ENCODE results near the gene PRR35.

The PRR35 gene

GRCh38 chr16:540645-541340 lies 19.4 kb upstream of the PRR35 start:
- H3K27me3 ChIP-seq (ENCODE audit: control insufficient read depth, insufficient read depth, low read length): no peaks in the 10 kb centered on the region
- H3K4me3 ChIP-seq (ENCODE audit: low read length): no peak overlapping the region
- no peaks in the 10 kb centered on the region for H3K36me3 ChIP-seq (ENCODE audit: control insufficient read depth, low read depth, low read length)
- H3K4me1 ChIP-seq (ENCODE audit: control insufficient read depth, low read depth, low read length): no peaks in the 10 kb centered on the region
- H3K9ac ChIP-seq (ENCODE audit: low read length): no peak overlapping the region
- H3K9me3 ChIP-seq (ENCODE audit: control insufficient read depth, low read depth, low read length): no peaks in the 10 kb centered on the region
- no peak overlapping the region for H3K27ac ChIP-seq (ENCODE audit: low read length)

- Histone ChIP-seq H3K9ac (ENCODE audit: low read length) (no peak overlapping the region), H3K36me3 (ENCODE audit: control insufficient read depth, low read depth, low read length) (no peaks in the 10 kb centered on the region), H3K27ac (ENCODE audit: low read length) (no peak overlapping the region)
Measured at GRCh38 chr16:543301-544164, 16.7 kb upstream of the PRR35 start.

GRCh38 chr16:544517-544916 lies 15.7 kb upstream of the PRR35 start:
- Histone ChIP-seq H3K9me3 (ENCODE audit: control insufficient read depth, low read depth, low read length) (no peaks in the 10 kb centered on the region), H3K27ac (ENCODE audit: low read length) (no peak overlapping the region), H3K27me3 (ENCODE audit: control insufficient read depth, insufficient read depth, low read length) (no peaks in the 10 kb centered on the region), H3K9ac (ENCODE audit: low read length) (no peak overlapping the region), H3K4me3 (ENCODE audit: low read length) (no peak overlapping the region), H3K36me3 (ENCODE audit: control insufficient read depth, low read depth, low read length) (no peaks in the 10 kb centered on the region), H3K4me1 (ENCODE audit: control insufficient read depth, low read depth, low read length) (no peaks in the 10 kb centered on the region)

More at GRCh38 chr16:543301-544164, 16.7 kb upstream of the PRR35 start:
- Histone ChIP-seq H3K27me3 (ENCODE audit: control insufficient read depth, insufficient read depth, low read length) (no peaks in the 10 kb centered on the region), H3K4me1 (ENCODE audit: control insufficient read depth, low read depth, low read length) (no peaks in the 10 kb centered on the region), H3K4me3 (ENCODE audit: low read length) (no peak overlapping the region), H3K9me3 (ENCODE audit: control insufficient read depth, low read depth, low read length) (no peaks in the 10 kb centered on the region)

GRCh38 chr16:546909-547770 lies 13.1 kb upstream of the PRR35 start:
- Histone ChIP-seq H3K4me1 (ENCODE audit: control insufficient read depth, low read depth, low read length) (no peaks in the 10 kb centered on the region), H3K36me3 (ENCODE audit: control insufficient read depth, low read depth, low read length) (no peaks in the 10 kb centered on the region), H3K4me3 (ENCODE audit: low read length) (no peak overlapping the region), H3K27ac (ENCODE audit: low read length) (no peak overlapping the region), H3K9ac (ENCODE audit: low read length) (no peak overlapping the region), H3K27me3 (ENCODE audit: control insufficient read depth, insufficient read depth, low read length) (no peaks in the 10 kb centered on the region), H3K9me3 (ENCODE audit: control insufficient read depth, low read depth, low read length) (no peaks in the 10 kb centered on the region)

DNA sequence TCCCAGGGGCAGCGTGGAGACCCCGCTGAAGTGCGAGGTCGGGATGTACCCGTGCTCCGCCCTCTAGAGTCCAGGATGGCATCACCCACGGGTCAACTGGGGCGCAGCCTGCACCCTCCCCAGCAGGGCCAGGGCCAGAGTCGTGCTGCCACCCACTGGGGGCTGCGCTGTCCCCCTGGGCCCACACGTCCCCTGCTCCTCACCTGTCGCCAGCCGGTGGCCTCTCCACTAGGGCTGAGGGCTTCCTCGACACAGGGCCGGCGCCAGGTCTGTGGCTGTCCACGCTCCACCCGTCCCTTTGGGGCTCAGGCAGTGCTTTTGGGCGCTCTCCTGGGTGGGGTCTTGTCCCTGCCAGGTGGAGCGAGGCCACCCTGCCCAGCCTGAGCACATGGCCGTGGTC lies 11.6 kb upstream of the PRR35 start:
- no peak overlapping the region for H3K4me3 ChIP-seq (ENCODE audit: low read length)
- H3K27ac ChIP-seq (ENCODE audit: low read length): no peak overlapping the region
- no peaks in the 10 kb centered on the region for H3K27me3 ChIP-seq (ENCODE audit: control insufficient read depth, insufficient read depth, low read length)
- no peak overlapping the region for H3K9ac ChIP-seq (ENCODE audit: low read length)
- no peaks in the 10 kb centered on the region for H3K9me3 ChIP-seq (ENCODE audit: control insufficient read depth, low read depth, low read length)
- no peaks in the 10 kb centered on the region for H3K4me1 ChIP-seq (ENCODE audit: control insufficient read depth, low read depth, low read length)
- H3K36me3 ChIP-seq (ENCODE audit: control insufficient read depth, low read depth, low read length): no peaks in the 10 kb centered on the region

DNA sequence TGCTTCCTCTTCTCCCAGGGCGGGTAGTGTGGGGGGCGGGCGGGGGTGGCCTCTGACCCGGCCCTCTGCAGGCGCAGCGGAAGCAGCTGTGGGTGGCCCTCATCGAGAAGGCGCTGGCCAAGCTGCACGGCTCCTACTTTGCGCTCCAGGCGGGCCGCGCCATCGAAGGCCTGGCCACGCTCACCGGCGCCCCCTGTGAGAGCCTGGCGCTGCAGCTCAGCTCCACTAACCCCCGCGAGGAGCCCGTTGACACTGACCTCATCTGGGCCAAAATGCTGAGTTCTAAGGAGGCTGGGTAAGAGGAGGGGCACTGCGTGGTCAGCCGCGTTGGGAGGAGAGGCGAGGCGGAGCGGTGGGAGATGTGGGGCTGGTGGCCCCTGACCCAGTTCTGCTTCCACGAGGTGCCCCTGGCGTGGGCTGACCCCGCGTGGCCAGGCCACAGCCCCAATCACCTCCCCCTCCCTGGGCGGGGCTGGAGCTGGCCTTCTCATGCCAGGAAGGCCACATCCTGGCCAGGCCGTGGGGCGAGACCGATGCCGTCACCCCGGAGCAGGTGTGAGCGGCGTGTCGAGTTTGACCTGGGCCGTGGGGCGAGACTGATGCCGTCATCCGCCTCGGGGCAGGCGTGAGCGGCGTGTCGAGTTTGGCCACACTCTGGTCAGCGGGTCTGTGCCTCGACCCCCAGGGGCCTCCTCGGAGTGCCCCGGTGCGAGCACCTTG lies 10.5 kb upstream of the PRR35 start:
- no peaks in the 10 kb centered on the region for H3K9me3 ChIP-seq (ENCODE audit: control insufficient read depth, low read depth, low read length)
- no peak overlapping the region for H3K27ac ChIP-seq (ENCODE audit: low read length)
- H3K4me3 ChIP-seq (ENCODE audit: low read length): no peak overlapping the region
- H3K4me1 ChIP-seq (ENCODE audit: control insufficient read depth, low read depth, low read length): no peaks in the 10 kb centered on the region
- no peaks in the 10 kb centered on the region for H3K36me3 ChIP-seq (ENCODE audit: control insufficient read depth, low read depth, low read length)
- H3K27me3 ChIP-seq (ENCODE audit: control insufficient read depth, insufficient read depth, low read length): no peaks in the 10 kb centered on the region
- no peak overlapping the region for H3K9ac ChIP-seq (ENCODE audit: low read length)

- Histone ChIP-seq H3K9ac (ENCODE audit: low read length) (no peak overlapping the region), H3K4me3 (ENCODE audit: low read length) (no peak overlapping the region), H3K27me3 (ENCODE audit: control insufficient read depth, insufficient read depth, low read length) (no peaks in the 10 kb centered on the region), H3K9me3 (ENCODE audit: control insufficient read depth, low read depth, low read length) (no peaks in the 10 kb centered on the region), H3K36me3 (ENCODE audit: control insufficient read depth, low read depth, low read length) (no peaks in the 10 kb centered on the region), H3K27ac (ENCODE audit: low read length) (no peak overlapping the region), H3K4me1 (ENCODE audit: control insufficient read depth, low read depth, low read length) (no peaks in the 10 kb centered on the region)
Measured at GRCh38 chr16:551210-551609, 9.0 kb upstream of the PRR35 start.

DNA sequence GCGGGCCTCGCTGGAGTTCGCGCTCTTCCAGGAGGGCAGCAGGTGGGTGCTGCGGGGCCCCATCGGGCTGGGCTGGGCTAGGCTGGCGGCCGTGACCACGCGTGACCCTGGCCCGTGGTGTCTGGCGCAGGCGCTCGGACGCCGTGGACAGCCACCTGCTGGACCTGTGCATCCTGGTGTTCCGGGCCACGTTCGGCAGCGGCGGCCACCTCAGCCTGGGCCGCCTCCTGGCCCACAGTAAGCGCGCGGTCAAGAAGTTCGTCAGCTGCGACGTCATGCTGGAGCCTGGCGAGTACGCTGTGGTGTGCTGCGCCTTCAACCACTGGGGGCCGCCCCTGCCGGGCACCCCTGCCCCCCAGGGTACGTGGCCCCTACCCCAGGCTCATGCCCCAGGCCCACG lies 8.0 kb upstream of the PRR35 start:
- Histone ChIP-seq H3K27me3 (ENCODE audit: control insufficient read depth, insufficient read depth, low read length) (no peaks in the 10 kb centered on the region), H3K4me3 (ENCODE audit: low read length) (no peak overlapping the region), H3K9me3 (ENCODE audit: control insufficient read depth, low read depth, low read length) (no peaks in the 10 kb centered on the region), H3K9ac (ENCODE audit: low read length) (no peak overlapping the region), H3K27ac (ENCODE audit: low read length) (no peak overlapping the region), H3K36me3 (ENCODE audit: control insufficient read depth, low read depth, low read length) (no peaks in the 10 kb centered on the region), H3K4me1 (ENCODE audit: control insufficient read depth, low read depth, low read length) (no peaks in the 10 kb centered on the region)

- Histone ChIP-seq H3K4me1 (ENCODE audit: control insufficient read depth, low read depth, low read length) (no peaks in the 10 kb centered on the region), H3K9ac (ENCODE audit: low read length) (no peak overlapping the region), H3K4me3 (ENCODE audit: low read length) (no peak overlapping the region), H3K27ac (ENCODE audit: low read length) (no peak overlapping the region), H3K36me3 (ENCODE audit: control insufficient read depth, low read depth, low read length) (no peaks in the 10 kb centered on the region), H3K27me3 (ENCODE audit: control insufficient read depth, insufficient read depth, low read length) (peaks cover 10% of the 10 kb centered on the region), H3K9me3 (ENCODE audit: control insufficient read depth, low read depth, low read length) (no peaks in the 10 kb centered on the region)
Measured at GRCh38 chr16:553601-554296, 6.4 kb upstream of the PRR35 start.

DNA sequence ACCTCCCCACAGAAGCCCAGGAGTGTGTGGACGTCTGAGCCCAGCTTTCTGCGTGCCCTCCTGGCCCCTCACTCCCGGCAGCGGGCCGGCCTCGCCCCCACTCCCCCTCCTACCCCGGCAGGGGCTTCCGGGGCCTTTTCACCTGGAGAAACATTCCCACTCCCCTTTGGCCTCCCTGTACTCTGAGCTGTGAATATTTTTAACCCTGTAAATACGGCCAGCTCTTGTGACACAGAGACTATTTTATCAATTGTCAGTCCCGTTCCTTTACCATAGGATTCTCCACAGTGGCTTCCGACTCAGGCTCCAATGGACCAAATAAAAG lies 5.9 kb upstream of the PRR35 start:
- Histone ChIP-seq H3K27ac (ENCODE audit: low read length) (no peak overlapping the region), H3K9me3 (ENCODE audit: control insufficient read depth, low read depth, low read length) (no peaks in the 10 kb centered on the region)

More for the DNA sequence above, 5.9 kb upstream of the PRR35 start:
- Histone ChIP-seq H3K36me3 (ENCODE audit: control insufficient read depth, low read depth, low read length) (no peaks in the 10 kb centered on the region), H3K4me1 (ENCODE audit: control insufficient read depth, low read depth, low read length) (peaks cover under 1% of the 10 kb centered on the region), H3K27me3 (ENCODE audit: control insufficient read depth, insufficient read depth, low read length) (peaks cover 15% of the 10 kb centered on the region), H3K4me3 (ENCODE audit: low read length) (no peak overlapping the region), H3K9ac (ENCODE audit: low read length) (no peak overlapping the region)

Data from iPS-18a (cell line).